Stomach (tissue), 4 donors: ENCODE results near the gene CEACAM16.

Source experiments
- EP300 ChIP-seq: sonication (generic); formaldehyde crosslinking; IDR thresholded peaks from one replicate; pipeline ENCODE4 v1.6.1; 2017; ENCODE audit warnings: antibody characterized with exemption
- POLR2A ChIP-seq, 4 donors: fragments of 450-650 bp; IDR thresholded peaks; one replicate each; pipeline ENCODE4 v1.6.1; 2016; ENCODE audit warnings: antibody characterized with exemption in 4 of 4, control low read depth in 2 of 4, mild to moderate bottlenecking in 1 of 4, moderate library complexity in 1 of 4
- POLR2AphosphoS5 ChIP-seq, 3 donors: sonication (generic); formaldehyde crosslinking; IDR thresholded peaks; one replicate each; pipeline ENCODE4 v1.6.1; 2016; ENCODE audit warnings: antibody characterized with exemption in 3 of 3
- TF ChIP-seq, protein P1 (sequence below), 7 experiments: fragments of 450-650 bp in 4 of 7; fragments of 200-600 bp in 3 of 7; sonication (generic) in 3 of 7; IDR thresholded peaks; one replicate each; pipeline ENCODE4 v1.5.1; 2016 to 2019; ENCODE audit warnings: antibody characterized with exemption in 7 of 7, control low read depth in 2 of 7, mild to moderate bottlenecking in 1 of 7

DNA sequence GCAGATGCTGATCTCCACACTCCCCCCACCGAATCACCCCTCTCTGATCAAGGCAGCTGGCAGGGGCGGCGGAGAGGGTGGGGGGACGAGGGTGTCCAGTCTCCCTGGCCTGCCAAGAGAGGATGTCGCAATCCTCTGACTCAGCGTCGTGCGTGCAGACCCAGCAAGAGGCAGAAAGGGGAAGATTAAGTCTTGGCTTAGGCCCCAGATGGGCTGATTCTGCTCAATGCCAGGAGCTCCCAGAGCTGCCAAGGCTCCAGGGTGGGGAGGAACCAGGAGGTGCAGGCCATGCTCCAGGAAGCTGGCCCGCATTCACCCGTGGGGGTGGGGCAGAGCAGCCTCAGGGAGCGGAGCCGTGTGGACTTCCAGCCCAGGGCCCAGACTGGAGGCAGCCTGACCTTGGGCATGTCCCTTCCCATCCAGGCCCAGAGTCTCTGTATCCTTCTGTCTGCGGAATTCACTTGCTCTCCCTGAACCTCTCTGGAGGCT is 42.9 kb downstream of the CEACAM16 start:
- TF ChIP-seq, protein P1, sequence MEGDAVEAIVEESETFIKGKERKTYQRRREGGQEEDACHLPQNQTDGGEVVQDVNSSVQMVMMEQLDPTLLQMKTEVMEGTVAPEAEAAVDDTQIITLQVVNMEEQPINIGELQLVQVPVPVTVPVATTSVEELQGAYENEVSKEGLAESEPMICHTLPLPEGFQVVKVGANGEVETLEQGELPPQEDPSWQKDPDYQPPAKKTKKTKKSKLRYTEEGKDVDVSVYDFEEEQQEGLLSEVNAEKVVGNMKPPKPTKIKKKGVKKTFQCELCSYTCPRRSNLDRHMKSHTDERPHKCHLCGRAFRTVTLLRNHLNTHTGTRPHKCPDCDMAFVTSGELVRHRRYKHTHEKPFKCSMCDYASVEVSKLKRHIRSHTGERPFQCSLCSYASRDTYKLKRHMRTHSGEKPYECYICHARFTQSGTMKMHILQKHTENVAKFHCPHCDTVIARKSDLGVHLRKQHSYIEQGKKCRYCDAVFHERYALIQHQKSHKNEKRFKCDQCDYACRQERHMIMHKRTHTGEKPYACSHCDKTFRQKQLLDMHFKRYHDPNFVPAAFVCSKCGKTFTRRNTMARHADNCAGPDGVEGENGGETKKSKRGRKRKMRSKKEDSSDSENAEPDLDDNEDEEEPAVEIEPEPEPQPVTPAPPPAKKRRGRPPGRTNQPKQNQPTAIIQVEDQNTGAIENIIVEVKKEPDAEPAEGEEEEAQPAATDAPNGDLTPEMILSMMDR (IDR thresholded peaks at IDR 0.05), result no peak
- peak; percentile 90 for TF ChIP-seq EP300
- no peak for TF ChIP-seq POLR2A (IDR thresholded peaks at IDR 0.05)
- TF ChIP-seq POLR2AphosphoS5 (IDR thresholded peaks at IDR 0.05), result peak; percentile 96 to 99 (median 98)
